Activated CD8-positive, alpha-beta memory T cell treated with anti-CD3 and anti-CD28 coated beads, Interleukin-2, amount 50 U/mL, for 4 hours (primary cell): Measurements from ENCODE around the gene C12orf76.
"Not testable (repeated sequence)": the region's sequence is repeated elsewhere in the genome, so short reads cannot be mapped to it uniquely, and the experiment has no call there.

ENCODE experiments used
- DNase-seq: peaks from one replicate; pipeline ENCODE4 v3.0.0-alpha.2; 2020

The C12orf76 gene

GRCh38 chr12:110020956-110021355 is 27.4 kb downstream of the C12orf76 start:
- DNase-seq: no peak

GRCh38 chr12:110015132-110015531 is 33.2 kb downstream of the C12orf76 start:
- no peak for DNase-seq

GRCh38 chr12:110012659-110013058 is 35.7 kb downstream of the C12orf76 start:
- DNase-seq: no peak

GRCh38 chr12:110012137-110012536 is 36.2 kb downstream of the C12orf76 start:
- no peak for DNase-seq

- DNase-seq: no peak
Measured at GRCh38 chr12:110010853-110011723, 37.2 kb downstream of the C12orf76 start.

- DNase-seq: not testable (repeated sequence)
Measured at GRCh38 chr12:110008681-110009398, 39.5 kb downstream of the C12orf76 start.

- DNase-seq: no peak
Measured at GRCh38 chr12:110007881-110008280, 40.4 kb downstream of the C12orf76 start.

GRCh38 chr12:110006115-110006514 is 42.2 kb downstream of the C12orf76 start:
- DNase-seq: no peak

GRCh38 chr12:110005319-110005973 is 42.9 kb downstream of the C12orf76 start:
- DNase-seq: no peak

- no peak for DNase-seq
Measured at GRCh38 chr12:110004598-110004997, 43.7 kb downstream of the C12orf76 start.

GRCh38 chr12:110002676-110003515 is 45.4 kb downstream of the C12orf76 start:
- DNase-seq: no peak

- DNase-seq: no peak
Measured at GRCh38 chr12:110001596-110001995, 46.7 kb downstream of the C12orf76 start.

GRCh38 chr12:109999983-110000505 is 48.3 kb downstream of the C12orf76 start:
- DNase-seq: peak; percentile 21

GRCh38 chr12:109999649-109999971 is 48.7 kb downstream of the C12orf76 start:
- DNase-seq: peak; percentile 28

- DNase-seq: peak; percentile 82
Measured at GRCh38 chr12:109998904-109999648, 49.2 kb downstream of the C12orf76 start, which contains the start of gene ANKRD13A. Gene ANKRD13A, plus strand, starts transcription at chr12:109999430. Its CDS starts 259 bp downstream, at chr12:109999689.

- DNase-seq: no peak
Measured at GRCh38 chr12:109998241-109998903, 50.0 kb downstream of the C12orf76 start.

- DNase-seq: no peak
Measured at GRCh38 chr12:109997393-109997792, 50.9 kb downstream of the C12orf76 start.

GRCh38 chr12:109996483-109996853 is 51.9 kb downstream of the C12orf76 start:
- no peak for DNase-seq

- DNase-seq: peak; percentile 91
Measured at GRCh38 chr12:109995686-109996482, 52.4 kb downstream of the C12orf76 start, which contains the start of gene GIT2. Gene GIT2, minus strand, starts transcription at chr12:109996368. Its CDS starts 144 bp downstream, at chr12:109996224.

- no peak for DNase-seq
Measured at GRCh38 chr12:109995361-109995685, 53.0 kb downstream of the C12orf76 start.
